ENCODE measurements around the gene RAB28. TPM values are rescaled to one million over a fixed set of nuclear protein-coding genes. Genes with fewer than 3 reads are reported as not detected.

Gene RAB28
- total RNA-seq, 1 experiment from 2014 or later = 10.4 TPM

- H3K9ac ChIP-seq (ENCODE audit: low read length) = no peak overlapping the region
- 0 out of 2 replicates have a peak, but pooled peaks cover 3% of the 10 kb centered on the region for H3K36me3 ChIP-seq (ENCODE audit: low read depth, low read length)
- H2AFZ ChIP-seq (ENCODE audit: low read length) = no peak overlapping the region
- H3K79me2 ChIP-seq (ENCODE audit: low read length) = peaks cover 8% of the 10 kb centered on the region
- no peaks in the 10 kb centered on the region for H3F3A ChIP-seq (ENCODE audit: low read length, unreplicated experiment)
- no peaks in the 10 kb centered on the region for H3K9me2 ChIP-seq (replicated peaks; ENCODE audit: low read length)
- H3K4me3 ChIP-seq (ENCODE audit: low read length) = no peak overlapping the region
- ChIA-PET POLR2A (ENCODE audit: unreplicated experiment) (no interaction called here), CTCF (no interaction called here)
- intact Hi-C loops (cut with micrococcal nuclease) = no loop called here
- no peak for DNase-seq
- no peaks in the 10 kb centered on the region for H3K4me1 ChIP-seq (ENCODE audit: insufficient read depth, low read length)
- no TSS peak for BruUV-seq (replicated peaks)
- H3K27me3 ChIP-seq (ENCODE audit: low read length) = no peaks in the 10 kb centered on the region
- H3K9me3 ChIP-seq (ENCODE audit: low read length) = no peaks in the 10 kb centered on the region
- H3K4me2 ChIP-seq (ENCODE audit: low read length) = no peak overlapping the region
- H3K27ac ChIP-seq (ENCODE audit: low read length) = no peak overlapping the region
- TF ChIP-seq EZH2phosphoT487 (IDR thresholded peaks at IDR 0.05; ENCODE audit: borderline replicate concordance, low read length) = no peak
- TF ChIP-seq CTCF (conservative IDR thresholded peaks at IDR 0.05; ENCODE audit: low read depth, low read length) = no peak
- no peak for TF ChIP-seq EZH2 (IDR thresholded peaks at IDR 0.05; ENCODE audit: low read length, unreplicated experiment)
- ATAC-seq = no peak
- H4K20me1 ChIP-seq (ENCODE audit: low read length) = no peaks in the 10 kb centered on the region
These were observed 8.0 kb downstream of the RAB28 start for GRCh38 chr4:13476152-13476551.

- no peaks in the 10 kb centered on the region for H3K27me3 ChIP-seq (ENCODE audit: low read length)
- DNase-seq (no peak), ATAC-seq (no peak)
- H3F3A ChIP-seq (ENCODE audit: low read length, unreplicated experiment) = no peaks in the 10 kb centered on the region
- BruUV-seq (replicated peaks) = no TSS peak
- H3K4me3 ChIP-seq (ENCODE audit: low read length) = no peak overlapping the region
- CTCF ChIA-PET = no interaction called here
- H3K4me2 ChIP-seq (ENCODE audit: low read length) = no peak overlapping the region
- H3K9me2 ChIP-seq (replicated peaks; ENCODE audit: low read length) = no peaks in the 10 kb centered on the region
- H2AFZ ChIP-seq (ENCODE audit: low read length) = no peak overlapping the region
- intact Hi-C loops (cut with micrococcal nuclease) = no loop called here
- H3K79me2 ChIP-seq (ENCODE audit: low read length) = no peaks in the 10 kb centered on the region
- TF ChIP-seq EZH2 (IDR thresholded peaks at IDR 0.05; ENCODE audit: low read length, unreplicated experiment) (no peak), EZH2phosphoT487 (IDR thresholded peaks at IDR 0.05; ENCODE audit: borderline replicate concordance, low read length) (no peak), CTCF (conservative IDR thresholded peaks at IDR 0.05; ENCODE audit: low read depth, low read length) (no peak)
- no peaks in the 10 kb centered on the region for H3K4me1 ChIP-seq (ENCODE audit: insufficient read depth, low read length)
- POLR2A ChIA-PET (ENCODE audit: unreplicated experiment) = interaction anchor here (0.7 kb wide), 1 partner anchor 742 kb away, joined by 3 read pairs; no protein-coding TSS in a partner anchor
- no peaks in the 10 kb centered on the region for H4K20me1 ChIP-seq (ENCODE audit: low read length)
- no peak overlapping the region for H3K27ac ChIP-seq (ENCODE audit: low read length)
- no peak overlapping the region for H3K9ac ChIP-seq (ENCODE audit: low read length)
- H3K9me3 ChIP-seq (ENCODE audit: low read length) = no peaks in the 10 kb centered on the region
- no peaks in the 10 kb centered on the region for H3K36me3 ChIP-seq (ENCODE audit: low read depth, low read length)
These were observed 12.7 kb downstream of the RAB28 start for GRCh38 chr4:13471400-13471799.

GRCh38 chr4:13470379-13470778, 13.8 kb downstream of the RAB28 start:
- BruUV-seq (replicated peaks) = no TSS peak
- CTCF ChIA-PET = no interaction called here
- intact Hi-C loops (cut with micrococcal nuclease) = no loop called here

More at GRCh38 chr4:13470379-13470778, 13.8 kb downstream of the RAB28 start:
- Histone ChIP-seq H3K4me3 (ENCODE audit: low read length) (no peak overlapping the region), H3K9me3 (ENCODE audit: low read length) (no peaks in the 10 kb centered on the region), H3F3A (ENCODE audit: low read length, unreplicated experiment) (no peaks in the 10 kb centered on the region), H3K4me2 (ENCODE audit: low read length) (no peak overlapping the region), H3K27ac (ENCODE audit: low read length) (no peak overlapping the region), H3K9ac (ENCODE audit: low read length) (no peak overlapping the region), H4K20me1 (ENCODE audit: low read length) (no peaks in the 10 kb centered on the region), H3K9me2 (replicated peaks; ENCODE audit: low read length) (no peaks in the 10 kb centered on the region), H3K79me2 (ENCODE audit: low read length) (no peaks in the 10 kb centered on the region), H3K27me3 (ENCODE audit: low read length) (no peaks in the 10 kb centered on the region), H2AFZ (ENCODE audit: low read length) (no peak overlapping the region), H3K36me3 (ENCODE audit: low read depth, low read length) (no peaks in the 10 kb centered on the region), H3K4me1 (ENCODE audit: insufficient read depth, low read length) (no peaks in the 10 kb centered on the region)
- ATAC-seq = no peak
- DNase-seq = no peak
- TF ChIP-seq CTCF (conservative IDR thresholded peaks at IDR 0.05; ENCODE audit: low read depth, low read length) (no peak), EZH2 (IDR thresholded peaks at IDR 0.05; ENCODE audit: low read length, unreplicated experiment) (no peak), EZH2phosphoT487 (IDR thresholded peaks at IDR 0.05; ENCODE audit: borderline replicate concordance, low read length) (no peak)
- POLR2A ChIA-PET (ENCODE audit: unreplicated experiment) = no interaction called here
